Psoas muscle (tissue), 8 donors: ENCODE results near the gene TYR. TPM values are rescaled to one million over a fixed set of nuclear protein-coding genes. Genes with fewer than 3 reads are reported as not detected.

ENCODE experiments used
- ATAC-seq, 4 donors: fragments of 200-7000 bp; cut with Tn5 transposase; one replicate each; pipeline ENCODE4 v1.9.1; 2020; ENCODE audit warnings: moderate library complexity in 3 of 4, mild to moderate bottlenecking in 2 of 4
- DNase-seq, 2 donors: peaks; one replicate each; pipeline ENCODE4 v3.0.0-alpha.2; 2020
- H3K27ac ChIP-seq: fragments of 200-600 bp; one replicate; pipeline ENCODE4 v1.8.0; 2022
- H3K27me3 ChIP-seq, 3 donors: fragments of 200-600 bp in 1 of 3; one replicate each; pipeline versions ENCODE4 v1.6.1 to v1.8.0; 2013 to 2022; ENCODE audit warnings: low read length in 2 of 3, mild to moderate bottlenecking in 2 of 3, moderate library complexity in 1 of 3; ENCODE audit not compliant: insufficient read depth in 3 of 3
- H3K36me3 ChIP-seq, 2 donors: fragments of 200-600 bp in 1 of 2; one replicate each; pipeline versions ENCODE4 v1.6.1 to v1.8.0; 2013 to 2022; ENCODE audit warnings: low read depth in 1 of 2, mild to moderate bottlenecking in 1 of 2, moderate library complexity in 1 of 2; ENCODE audit not compliant: insufficient read depth in 1 of 2
- H3K4me1 ChIP-seq: fragments of 200-600 bp; one replicate; pipeline ENCODE4 v1.8.0; 2022
- H3K4me3 ChIP-seq: fragments of 200-600 bp; one replicate; pipeline ENCODE4 v1.8.0; 2022; ENCODE audit warnings: mild to moderate bottlenecking
- H3K9me3 ChIP-seq: fragments of 200-600 bp; one replicate; pipeline ENCODE4 v1.8.0; 2022
- WGBS, 3 donors: extraction: QIAGEN DNeasy Blood & Tissue Kit; methylation state at CpG; one replicate each; pipeline versions ENCODE4 v1.1.6 to v1.1.7; 2013; 5-methylcytosine and 5-hydroxymethylcytosine counted together
- intact Hi-C, 2 donors: fragments of 100-400 bp; cut with DNase I; formaldehyde crosslinking; loops; one replicate each; pipeline versions ENCODE4 v1.11.0 to v1.14.2; 2022
- polyA plus RNA-seq, 3 donors: library from polyadenylated mRNA; stranded (reverse); fragments of 200-250 nt; gene quantifications; one replicate each; pipeline ENCODE4 v1.2.3, GENCODE V29; 2013
- total RNA-seq, 4 donors: library from RNA; stranded (reverse); fragmentation: NEBNext Ultra II Directional in 2 of 4; extraction: Animal tissue kit (Norgen Biotek cat#: 25700) in 2 of 4; gene quantifications; one replicate each; pipeline versions ENCODE4 v1.2.1 to v1.2.4, GENCODE V29; 2021 to 2023
- TF ChIP-seq, protein P1 (sequence below): fragments of 200-600 bp; IDR thresholded peaks from one replicate; pipeline ENCODE4 v1.8.0; 2022; ENCODE audit warnings: antibody characterized with exemption
- donor health status: healthy with polysubstance abuse.
- donor health status: DM: no; HTN: no; CAD: no; lungs with moderate emphysema.
- donor health status: Bipolar disorder and iron deficiency.
- donor health status: healthy.
- donor health status: DM: yes; HTN: yes; CAD: no.
- donor health status: DM: no; HTN: no; CAD: no.
- donor health status: DM: no; HTN: no; CAD: no.
- donor health status: DM: yes; HTN: yes; CAD: no.

Gene TYR
- total and polyA plus RNA-seq, 7 donors: not detected

DNA sequence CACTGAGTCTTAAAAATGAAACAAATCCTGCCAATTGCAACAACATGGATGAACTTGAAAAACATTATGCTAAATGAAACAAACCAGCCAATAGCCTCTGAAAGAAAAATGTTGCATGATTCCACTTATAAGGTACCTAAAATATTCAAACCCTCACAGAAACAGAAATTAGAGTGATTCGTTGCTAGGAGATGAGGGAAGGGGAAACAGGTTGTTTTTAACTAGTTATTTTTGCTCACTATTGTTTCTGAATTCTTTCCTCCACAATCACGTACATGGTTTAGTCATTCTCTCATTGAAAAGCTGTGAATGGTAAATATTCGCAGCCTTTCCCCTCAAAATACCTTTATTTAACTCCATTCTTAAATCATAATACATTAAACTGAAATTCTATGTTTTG is 14.0 kb upstream of the TYR start:
- Histone ChIP-seq H3K27me3 (no peaks in the 10 kb centered on the region), H3K27ac (no peak overlapping the region), H3K9me3 (no peaks in the 10 kb centered on the region), H3K36me3 (no peaks in the 10 kb centered on the region), H3K4me1 (no peaks in the 10 kb centered on the region), H3K4me3 (no peak overlapping the region)
- intact Hi-C loops: no loop called here
- DNase-seq (no peak), ATAC-seq (no peak)
- 72 to 79% (median 78%) methylated on average over 3 of the region's 3 CpGs for WGBS, 3 donors
- TF ChIP-seq, protein P1, sequence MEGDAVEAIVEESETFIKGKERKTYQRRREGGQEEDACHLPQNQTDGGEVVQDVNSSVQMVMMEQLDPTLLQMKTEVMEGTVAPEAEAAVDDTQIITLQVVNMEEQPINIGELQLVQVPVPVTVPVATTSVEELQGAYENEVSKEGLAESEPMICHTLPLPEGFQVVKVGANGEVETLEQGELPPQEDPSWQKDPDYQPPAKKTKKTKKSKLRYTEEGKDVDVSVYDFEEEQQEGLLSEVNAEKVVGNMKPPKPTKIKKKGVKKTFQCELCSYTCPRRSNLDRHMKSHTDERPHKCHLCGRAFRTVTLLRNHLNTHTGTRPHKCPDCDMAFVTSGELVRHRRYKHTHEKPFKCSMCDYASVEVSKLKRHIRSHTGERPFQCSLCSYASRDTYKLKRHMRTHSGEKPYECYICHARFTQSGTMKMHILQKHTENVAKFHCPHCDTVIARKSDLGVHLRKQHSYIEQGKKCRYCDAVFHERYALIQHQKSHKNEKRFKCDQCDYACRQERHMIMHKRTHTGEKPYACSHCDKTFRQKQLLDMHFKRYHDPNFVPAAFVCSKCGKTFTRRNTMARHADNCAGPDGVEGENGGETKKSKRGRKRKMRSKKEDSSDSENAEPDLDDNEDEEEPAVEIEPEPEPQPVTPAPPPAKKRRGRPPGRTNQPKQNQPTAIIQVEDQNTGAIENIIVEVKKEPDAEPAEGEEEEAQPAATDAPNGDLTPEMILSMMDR: no peak

DNA sequence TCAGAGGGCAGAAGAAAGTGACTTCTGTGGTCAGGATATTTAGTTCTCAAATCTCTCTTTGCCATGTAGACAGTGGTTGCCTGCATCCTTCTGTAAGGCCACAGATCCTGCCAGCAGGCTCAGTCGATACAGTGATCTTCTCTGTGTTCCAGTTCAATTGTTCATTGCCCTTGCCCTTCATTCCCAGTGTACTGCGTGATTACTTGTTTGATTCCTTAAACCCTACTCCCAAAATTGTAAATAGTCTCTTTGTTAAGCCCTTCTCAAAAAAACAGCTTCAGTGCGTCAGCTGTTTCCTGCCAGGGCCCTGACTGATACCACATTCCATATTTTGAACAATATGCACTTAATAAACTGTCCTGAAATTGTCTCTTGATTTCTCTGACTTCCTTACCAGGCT is 9.3 kb upstream of the TYR start:
- 28 to 35% (median 32%) methylated on average over 3 of the region's 3 CpGs for WGBS, 3 donors
- no peak for ATAC-seq
- Histone ChIP-seq H3K27ac (no peak overlapping the region), H3K36me3 (no peaks in the 10 kb centered on the region), H3K4me3 (no peak overlapping the region), H3K9me3 (no peaks in the 10 kb centered on the region), H3K4me1 (no peaks in the 10 kb centered on the region), H3K27me3 (no peaks in the 10 kb centered on the region)
- DNase-seq: no peak
- intact Hi-C loops: no loop called here
- TF ChIP-seq, protein P1: no peak

DNA sequence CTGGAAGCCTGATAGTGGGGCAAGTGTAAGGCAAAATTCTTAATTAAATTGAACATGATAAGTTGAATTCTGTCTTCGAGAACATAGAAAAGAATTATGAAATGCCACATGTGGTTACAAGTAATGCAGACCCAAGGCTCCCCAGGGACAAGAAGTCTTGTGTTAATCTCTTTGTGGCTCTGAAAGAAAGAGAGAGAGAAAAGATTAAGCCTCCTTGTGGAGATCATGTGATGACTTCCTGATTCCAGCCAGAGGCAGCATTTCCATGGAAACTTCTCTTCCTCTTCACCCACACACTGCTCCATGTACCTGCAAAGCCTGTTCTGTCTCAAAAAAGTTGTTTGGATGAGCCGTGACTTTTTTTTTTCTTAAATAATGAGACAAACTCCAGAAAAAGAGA is 1.9 kb upstream of the TYR start:
- no peak overlapping the region for H3K27ac ChIP-seq
- no peaks in the 10 kb centered on the region for H3K9me3 ChIP-seq
- 71 to 79% (median 75%) methylated on average over 2 of the region's 2 CpGs for WGBS, 3 donors
- H3K4me3 ChIP-seq: no peak overlapping the region
- no peak for ATAC-seq
- H3K4me1 ChIP-seq: no peaks in the 10 kb centered on the region
- TF ChIP-seq, protein P1: no peak
- no peak for DNase-seq
- no peaks in the 10 kb centered on the region for H3K27me3 ChIP-seq
- intact Hi-C loops: no loop called here
- no peaks in the 10 kb centered on the region for H3K36me3 ChIP-seq

DNA sequence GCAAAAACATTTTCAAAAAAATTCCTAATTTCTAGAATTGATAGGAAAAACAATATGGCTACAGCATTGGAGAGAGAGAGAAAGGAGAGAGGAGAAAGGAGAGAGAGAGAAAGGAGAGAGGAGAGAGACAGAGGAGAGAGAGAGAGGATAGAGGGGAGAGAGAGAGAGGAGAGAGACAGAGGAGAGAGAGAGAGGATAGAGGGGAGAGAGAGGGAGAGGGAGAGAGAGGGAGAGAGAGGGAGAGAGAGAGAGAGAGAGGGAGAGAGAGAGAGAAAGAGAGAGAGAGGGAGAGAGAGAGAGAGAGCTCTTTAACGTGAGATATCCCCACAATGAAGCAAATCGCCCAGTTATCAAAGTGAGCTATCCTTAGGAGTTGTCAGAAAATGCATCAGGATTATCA is 737 bp upstream of the TYR start:
- WGBS, 3 donors: 76 to 80% (median 78%) methylated on average over 2 of the region's 2 CpGs
- intact Hi-C loops: no loop called here
- TF ChIP-seq, protein P1: no peak
- ATAC-seq (no peak), DNase-seq (no peak)
- Histone ChIP-seq H3K27ac (no peak overlapping the region), H3K36me3 (no peaks in the 10 kb centered on the region), H3K4me3 (no peak overlapping the region), H3K9me3 (no peaks in the 10 kb centered on the region), H3K4me1 (no peaks in the 10 kb centered on the region), H3K27me3 (no peaks in the 10 kb centered on the region)

DNA sequence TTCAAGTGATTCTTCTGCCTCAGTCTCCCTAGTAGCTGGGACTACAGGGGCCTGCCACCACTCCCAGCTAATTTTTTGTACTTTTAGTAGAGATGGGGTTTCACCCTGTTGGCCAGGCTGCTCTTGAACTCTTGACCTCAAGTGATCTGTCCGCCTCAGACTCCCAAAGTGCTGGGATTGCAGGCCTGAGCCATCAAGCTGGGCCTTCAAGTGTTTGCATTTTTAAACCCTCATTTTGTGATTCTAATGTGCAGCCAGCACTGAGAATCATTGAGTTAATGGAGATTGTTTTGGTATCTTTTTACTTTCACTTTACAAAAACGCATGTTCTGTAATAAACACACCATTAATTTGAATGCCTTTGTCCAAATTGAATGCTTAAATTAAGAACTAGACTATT is 3.4 kb downstream of the TYR start:
- 44 to 58% (median 47%) methylated on average over 2 of the region's 2 CpGs for WGBS, 3 donors
- Histone ChIP-seq H3K9me3 (no peaks in the 10 kb centered on the region), H3K4me1 (no peaks in the 10 kb centered on the region), H3K36me3 (no peaks in the 10 kb centered on the region), H3K27ac (no peak overlapping the region), H3K27me3 (no peaks in the 10 kb centered on the region), H3K4me3 (no peak overlapping the region)
- TF ChIP-seq, protein P1: no peak
- ATAC-seq (no peak), DNase-seq (no peak)
- intact Hi-C loops: no loop called here
